ENCODE measurements around the gene DUSP8.

DNA sequence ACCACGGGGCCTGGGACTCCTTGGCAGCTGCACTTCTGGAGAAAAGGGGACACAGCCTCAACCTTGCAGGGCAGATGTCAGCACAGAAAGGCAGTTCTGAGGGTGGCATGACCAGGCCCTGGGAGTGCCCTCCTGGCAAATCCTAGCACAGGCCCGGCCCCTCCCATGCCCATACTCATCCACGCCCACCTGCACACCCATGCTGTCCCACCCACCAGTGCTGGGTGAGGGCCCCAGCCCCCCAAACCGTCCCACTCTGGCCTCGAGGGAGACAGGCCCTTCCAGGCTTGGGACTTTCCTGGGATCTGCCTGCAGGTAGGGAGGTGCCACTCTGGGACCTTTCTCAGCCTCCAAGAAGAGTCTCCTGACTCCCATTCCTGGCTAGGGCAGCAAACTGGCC is 10.1 kb downstream of the DUSP8 start:
- no peak for TF ChIP-seq PATZ1 (CRISPR knock-in tag; IDR thresholded peaks at IDR 0.05; ENCODE audit: borderline replicate concordance)
- TF ChIP-seq ARNTL (CRISPR knock-in tag; IDR thresholded peaks at IDR 0.05; ENCODE audit: borderline replicate concordance, low read depth): no peak
- no peak for TF ChIP-seq SNAI2 (CRISPR knock-in tag; IDR thresholded peaks at IDR 0.05)
- TF ChIP-seq, protein P1, sequence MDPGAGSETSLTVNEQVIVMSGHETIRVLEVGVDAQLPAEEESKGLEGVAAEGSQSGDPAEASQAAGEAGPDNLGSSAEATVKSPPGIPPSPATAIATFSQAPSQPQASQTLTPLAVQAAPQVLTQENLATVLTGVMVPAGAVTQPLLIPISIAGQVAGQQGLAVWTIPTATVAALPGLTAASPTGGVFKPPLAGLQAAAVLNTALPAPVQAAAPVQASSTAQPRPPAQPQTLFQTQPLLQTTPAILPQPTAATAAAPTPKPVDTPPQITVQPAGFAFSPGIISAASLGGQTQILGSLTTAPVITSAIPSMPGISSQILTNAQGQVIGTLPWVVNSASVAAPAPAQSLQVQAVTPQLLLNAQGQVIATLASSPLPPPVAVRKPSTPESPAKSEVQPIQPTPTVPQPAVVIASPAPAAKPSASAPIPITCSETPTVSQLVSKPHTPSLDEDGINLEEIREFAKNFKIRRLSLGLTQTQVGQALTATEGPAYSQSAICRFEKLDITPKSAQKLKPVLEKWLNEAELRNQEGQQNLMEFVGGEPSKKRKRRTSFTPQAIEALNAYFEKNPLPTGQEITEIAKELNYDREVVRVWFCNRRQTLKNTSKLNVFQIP (CRISPR knock-in tag; IDR thresholded peaks at IDR 0.05; ENCODE audit: borderline replicate concordance, low read depth): no peak
- no peak for TF ChIP-seq RARB (CRISPR knock-in tag; IDR thresholded peaks at IDR 0.05)
- no peak for TF ChIP-seq BACH2 (CRISPR knock-in tag; IDR thresholded peaks at IDR 0.05; ENCODE audit: borderline replicate concordance)
- no peak for TF ChIP-seq TOX (CRISPR knock-in tag; IDR thresholded peaks at IDR 0.05; ENCODE audit: borderline replicate concordance)

Data from SK-N-SH treated with all-trans-retinoic acid at 6 μM for 48 hours (cell line).